Endothelial cell of umbilical vein (primary cell): ENCODE measurements around the gene VTA1. TPM values are rescaled to one million over a fixed set of nuclear protein-coding genes. Genes with fewer than 3 reads are reported as not detected.

Experiments used
- BruUV-seq: library from RNA; stranded (reverse); fragments of 400-500 nt; replicated peaks from 2 replicates; lab custom pipeline; 2021; lab: Mats Ljungman, UMichigan
- CTCF ChIA-PET: fragments of 300-600, 350-600 bp; sonication (Branson Sonifier 250); formaldehyde crosslinking; loops from one replicate; lab custom pipeline; 2021; ENCODE audit warnings: antibody characterized with exemption, inconsistent platforms; lab: Charles Lee
- POLR2A ChIA-PET: fragments of 300-600, 350-600 bp; sonication (Branson Sonifier 250); formaldehyde crosslinking; loops from one replicate; lab custom pipeline; 2021; ENCODE audit warnings: antibody characterized with exemption, inconsistent platforms; lab: Charles Lee
- DNase-seq: peaks from one replicate; pipeline ENCODE4 v3.0.0-alpha.2; 2011; ENCODE audit warnings: low read depth, low spot score
- FAIRE-seq: peaks from 2 replicates; lab custom pipeline; 2011; peaks lifted over from hg19 to GRCh38; lab: Jason Lieb, UNC
- H2AFZ ChIP-seq: 2 replicates; pipeline ENCODE4 v1.6.0; 2012; ENCODE audit warnings: low read depth, low read length, control low read depth, inconsistent platforms
- H3K27ac ChIP-seq: 2 replicates; pipeline ENCODE4 v1.5.1; 2011; ENCODE audit warnings: low read depth, mild to moderate bottlenecking, control low read depth, low read length, moderate library complexity; ENCODE audit not compliant: insufficient read depth
- H3K27me3 ChIP-seq, 2 experiments: 2 replicates each; pipeline versions ENCODE4 v1.6.0 to v1.6.1; 2011; ENCODE audit warnings: low read length in 2 of 2, mixed read lengths in 1 of 2; ENCODE audit not compliant: control insufficient read depth in 2 of 2, insufficient read depth in 2 of 2
- H3K36me3 ChIP-seq, 2 experiments: 2 replicates in 1 of 2; 3 replicates in 1 of 2; pipeline ENCODE4 v1.5.1; 2011; ENCODE audit warnings: low read length in 2 of 2, mild to moderate bottlenecking in 1 of 2, moderate library complexity in 1 of 2; ENCODE audit not compliant: control insufficient read depth in 2 of 2, insufficient read depth in 2 of 2; ENCODE audit errors: extremely low read depth in 1 of 2
- H3K4me1 ChIP-seq: 3 replicates; pipeline ENCODE4 v1.5.1; 2011; ENCODE audit warnings: mild to moderate bottlenecking, low read length; ENCODE audit not compliant: control insufficient read depth, insufficient read depth; ENCODE audit errors: extremely low read depth
- H3K4me2 ChIP-seq: 2 replicates; pipeline ENCODE4 v1.6.1; 2011; ENCODE audit warnings: low read length, control low read depth, mixed read lengths; ENCODE audit not compliant: insufficient read depth
- H3K4me3 ChIP-seq, 3 experiments: fragments of 200-600 bp in 1 of 3; sonication (generic), shearing (Covaris generic) in 1 of 3; replicated peaks in 1 of 3; 2 replicates each; pipeline ENCODE4 v1.5.1; 2011 to 2016; ENCODE audit warnings: control low read depth in 3 of 3, low read length in 3 of 3, mild to moderate bottlenecking in 2 of 3, inconsistent platforms in 1 of 3, low read depth in 1 of 3, moderate library complexity in 1 of 3; ENCODE audit not compliant: insufficient read depth in 1 of 3
- H3K79me2 ChIP-seq: 2 replicates; pipeline ENCODE4 v1.6.0; 2012; ENCODE audit warnings: low read length, inconsistent platforms; ENCODE audit not compliant: control insufficient read depth, insufficient read depth
- H3K9ac ChIP-seq: replicated peaks from 2 replicates; pipeline ENCODE3; 2011; ENCODE audit warnings: low read length, control low read depth; ENCODE audit not compliant: insufficient read depth; ENCODE audit errors: extremely low read depth
- H3K9me1 ChIP-seq: replicated peaks from 3 replicates; pipeline ENCODE4 v1.6.0; 2011; ENCODE audit warnings: mild to moderate bottlenecking, low read length; ENCODE audit not compliant: control insufficient read depth, insufficient read depth; ENCODE audit errors: extremely low read depth
- H3K9me3 ChIP-seq: replicated peaks from 2 replicates; pipeline ENCODE4 v1.5.1; 2012; ENCODE audit warnings: low read length, inconsistent platforms; ENCODE audit not compliant: control insufficient read depth, insufficient read depth
- H4K20me1 ChIP-seq: replicated peaks from 2 replicates; pipeline ENCODE3; 2011; ENCODE audit warnings: mild to moderate bottlenecking, low read length; ENCODE audit not compliant: control insufficient read depth, insufficient read depth; ENCODE audit errors: extremely low read depth
- CTCF ChIP-seq, 2 donors: IDR thresholded peaks; 1 replicate in 1 of 2; 2 replicates in 1 of 2; pipeline ENCODE4 v1.5.1; 2011; ENCODE audit warnings: low read length in 2 of 2, mild to moderate bottlenecking in 2 of 2, moderate library complexity in 2 of 2, control low read depth in 1 of 2, inconsistent platforms in 1 of 2, low read depth in 1 of 2; ENCODE audit not compliant: insufficient read depth in 1 of 2; ENCODE audit errors: extremely low read depth in 1 of 2
- EZH2 ChIP-seq: IDR thresholded peaks from 2 replicates; pipeline ENCODE4 v1.6.1; 2012; ENCODE audit warnings: borderline replicate concordance, low read depth, mild to moderate bottlenecking, moderate library complexity, low read length, inconsistent platforms; ENCODE audit not compliant: severe bottlenecking
- FOS ChIP-seq: IDR thresholded peaks from 2 replicates; pipeline ENCODE4 v1.6.1; 2011; ENCODE audit warnings: mild to moderate bottlenecking, low read length, moderate library complexity, borderline replicate concordance; ENCODE audit not compliant: insufficient read depth
- GATA2 ChIP-seq: IDR thresholded peaks from 2 replicates; pipeline ENCODE4 v1.7.0; 2011; ENCODE audit warnings: low read depth, mild to moderate bottlenecking, moderate library complexity, mixed read lengths, low read length; ENCODE audit not compliant: insufficient read length, insufficient read depth
- JUN ChIP-seq: IDR thresholded peaks from 2 replicates; pipeline ENCODE4 v1.6.1; 2011; ENCODE audit warnings: borderline replicate concordance, low read depth; ENCODE audit not compliant: insufficient read length, insufficient read depth
- MAX ChIP-seq: IDR thresholded peaks from 2 replicates; pipeline ENCODE4 v1.6.1; 2011; ENCODE audit not compliant: insufficient read depth, insufficient read length
- MYC ChIP-seq: IDR thresholded peaks from one replicate; pipeline ENCODE4 v1.6.1; 2011; ENCODE audit warnings: mild to moderate bottlenecking, low read depth, low read length
- POLR2A ChIP-seq: IDR thresholded peaks from 2 replicates; pipeline ENCODE4 v1.6.1; 2012; ENCODE audit warnings: low read depth, mild to moderate bottlenecking, control low read depth, low read length
- POLR2AphosphoS5 ChIP-seq: IDR thresholded peaks from 2 replicates; pipeline ENCODE4 v1.6.1; 2012; ENCODE audit warnings: low read depth, mild to moderate bottlenecking, control low read depth, low read length, moderate library complexity; ENCODE audit not compliant: insufficient read depth
- dilution Hi-C: fragments of 300-500 bp; cut with MboI; formaldehyde crosslinking; loops from one replicate; pipeline ENCODE4 v1.15.0; 2019; ENCODE audit warnings: low sequenced_read_pairs; ENCODE audit not compliant: extremely low pct_ligation_motif_present
- intact Hi-C: fragments of 100-400 bp; cut with micrococcal nuclease; formaldehyde crosslinking; loops from one replicate; pipeline ENCODE4 v1.10.0; 2022
- polyA plus RNA-seq, 4 experiments: library from polyadenylated mRNA; depleted of rRNA in 3 of 4; stranded (reverse) in 3 of 4; unstranded in 1 of 4; fragments of >200 nt; gene quantifications; 2 replicates each; pipeline versions ENCODE4 v1.2.1 to v1.2.3, GENCODE V29; 2011 to 2012; ENCODE audit warnings: missing spikeins in 1 of 4
- total RNA-seq: library from RNA; stranded (reverse); gene quantifications from 2 replicates; pipeline ENCODE4 v1.2.3, GENCODE V29; 2021

The VTA1 gene
- total and polyA plus RNA-seq, 2 donors (not counting 3 experiments of a cell fraction or from before 2014, with no cell fraction given), result 39.0 to 40.9 TPM

- FAIRE-seq, result no peak
- ChIA-PET CTCF (no interaction called here), POLR2A (no interaction called here)
- dilution Hi-C loops (no loop called here), intact Hi-C loops (no loop called here)
- no peak overlapping the region for H3K4me3 ChIP-seq
- no peak overlapping the region for H2AFZ ChIP-seq
- H3K4me2 ChIP-seq, result no peak overlapping the region
- BruUV-seq, result no TSS peak
- no peaks in the 10 kb centered on the region for H4K20me1 ChIP-seq
- no peaks in the 10 kb centered on the region for H3K36me3 ChIP-seq
- no peak overlapping the region for H3K9ac ChIP-seq
- no peak overlapping the region for H3K27ac ChIP-seq
- H3K27me3 ChIP-seq, result peaks cover 1 to 7% of the 10 kb centered on the region in 2 experiments
- TF ChIP-seq POLR2AphosphoS5 (no peak), CTCF (IDR thresholded peaks at IDR 0.05; ENCODE audit: extremely low read depth in 1 of 2, insufficient read depth in 1 of 2, low read depth in 1 of 2, low read length in 2 of 2) (no peak), EZH2 (no peak), JUN (no peak), MAX (no peak), MYC (no peak), FOS (no peak), POLR2A (no peak), GATA2 (no peak)
- no peaks in the 10 kb centered on the region for H3K79me2 ChIP-seq
- DNase-seq, result no peak
- no peaks in the 10 kb centered on the region for H3K4me1 ChIP-seq
- H3K9me1 ChIP-seq, result no peaks in the 10 kb centered on the region
- H3K9me3 ChIP-seq, result no peaks in the 10 kb centered on the region
Measured at GRCh38 chr6:142130814-142131213, 16.2 kb upstream of the VTA1 start.
